DND-41 (cell line): ENCODE results near the gene DDN.

Source experiments
- EZH2 ChIP-seq: IDR thresholded peaks from 3 replicates; pipeline ENCODE4 v1.6.1; 2012; ENCODE audit warnings: borderline replicate concordance, low read depth, mild to moderate bottlenecking, moderate library complexity, low read length, inconsistent platforms; ENCODE audit not compliant: severe bottlenecking
- TF ChIP-seq, protein P1 (sequence below): IDR thresholded peaks from 2 replicates; pipeline ENCODE4 v1.5.1; 2012; ENCODE audit warnings: borderline replicate concordance, low read length, moderate library complexity, mild to moderate bottlenecking; ENCODE audit not compliant: poor library complexity, severe bottlenecking; ENCODE audit errors: extremely low read depth

DNA sequence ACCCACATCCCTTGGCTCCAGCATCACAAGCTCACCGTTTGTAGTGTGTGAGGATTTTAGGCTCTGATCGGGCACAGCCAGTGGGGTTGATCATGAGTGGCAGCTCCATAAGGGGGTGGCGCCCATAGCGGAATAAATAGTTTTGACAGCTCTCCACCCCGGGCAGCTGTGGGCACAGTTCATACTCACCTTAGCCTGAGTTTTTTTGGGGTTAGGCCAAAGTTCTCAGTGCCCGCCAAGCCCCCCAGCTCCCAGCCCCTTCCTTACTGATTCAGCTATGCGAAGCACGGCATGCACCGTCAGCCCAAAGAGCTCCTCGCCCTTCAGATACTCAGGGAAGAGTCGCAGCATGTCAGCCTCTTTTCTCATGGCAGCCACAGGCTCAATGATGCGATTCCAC lies 25.4 kb upstream of the DDN start:
- TF ChIP-seq, protein P1, sequence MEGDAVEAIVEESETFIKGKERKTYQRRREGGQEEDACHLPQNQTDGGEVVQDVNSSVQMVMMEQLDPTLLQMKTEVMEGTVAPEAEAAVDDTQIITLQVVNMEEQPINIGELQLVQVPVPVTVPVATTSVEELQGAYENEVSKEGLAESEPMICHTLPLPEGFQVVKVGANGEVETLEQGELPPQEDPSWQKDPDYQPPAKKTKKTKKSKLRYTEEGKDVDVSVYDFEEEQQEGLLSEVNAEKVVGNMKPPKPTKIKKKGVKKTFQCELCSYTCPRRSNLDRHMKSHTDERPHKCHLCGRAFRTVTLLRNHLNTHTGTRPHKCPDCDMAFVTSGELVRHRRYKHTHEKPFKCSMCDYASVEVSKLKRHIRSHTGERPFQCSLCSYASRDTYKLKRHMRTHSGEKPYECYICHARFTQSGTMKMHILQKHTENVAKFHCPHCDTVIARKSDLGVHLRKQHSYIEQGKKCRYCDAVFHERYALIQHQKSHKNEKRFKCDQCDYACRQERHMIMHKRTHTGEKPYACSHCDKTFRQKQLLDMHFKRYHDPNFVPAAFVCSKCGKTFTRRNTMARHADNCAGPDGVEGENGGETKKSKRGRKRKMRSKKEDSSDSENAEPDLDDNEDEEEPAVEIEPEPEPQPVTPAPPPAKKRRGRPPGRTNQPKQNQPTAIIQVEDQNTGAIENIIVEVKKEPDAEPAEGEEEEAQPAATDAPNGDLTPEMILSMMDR: no peak
- no peak for TF ChIP-seq EZH2
